Esophagus (tissue), 2 donors: ENCODE measurements around the gene ARHGAP32. TPM values are rescaled to one million over a fixed set of nuclear protein-coding genes. Genes with fewer than 3 reads are reported as not detected.

Experiments
- H3K27ac ChIP-seq, 2 donors: one replicate each; pipeline ENCODE4 v1.5.1; 2013; ENCODE audit warnings: low read depth in 2 of 2, mild to moderate bottlenecking in 2 of 2, inconsistent platforms in 1 of 2, low read length in 1 of 2, moderate library complexity in 1 of 2
- H3K27me3 ChIP-seq, 2 donors: one replicate each; pipeline ENCODE4 v1.6.1; 2013; ENCODE audit warnings: low read length in 2 of 2, control low read depth in 1 of 2, mild to moderate bottlenecking in 1 of 2; ENCODE audit not compliant: insufficient read depth in 2 of 2, control insufficient read depth in 1 of 2
- H3K36me3 ChIP-seq, 2 donors: one replicate each; pipeline ENCODE4 v1.6.1; 2013; ENCODE audit warnings: low read length in 1 of 2; ENCODE audit not compliant: control insufficient read depth in 2 of 2, insufficient read depth in 2 of 2
- H3K4me1 ChIP-seq, 2 donors: one replicate each; pipeline ENCODE4 v1.6.1; 2013; ENCODE audit warnings: low read length in 1 of 2; ENCODE audit not compliant: control insufficient read depth in 2 of 2, insufficient read depth in 2 of 2
- H3K4me3 ChIP-seq, 2 donors: one replicate each; pipeline ENCODE4 v1.5.1; 2013; ENCODE audit warnings: low read length in 2 of 2, mild to moderate bottlenecking in 2 of 2, low read depth in 1 of 2, moderate library complexity in 1 of 2
- H3K9me3 ChIP-seq, 2 donors: one replicate each; pipeline ENCODE4 v1.6.1; 2013; ENCODE audit warnings: mild to moderate bottlenecking in 2 of 2, low read depth in 1 of 2, low read length in 1 of 2, moderate library complexity in 1 of 2; ENCODE audit not compliant: control insufficient read depth in 2 of 2, insufficient read depth in 1 of 2
- WGBS, 2 donors: extraction: QIAGEN DNeasy Blood & Tissue Kit; methylation state at CpG; one replicate each; pipeline ENCODE4 v1.1.7; 2013; 5-methylcytosine and 5-hydroxymethylcytosine counted together
- polyA plus RNA-seq, 2 donors: library from polyadenylated mRNA; stranded (reverse); fragments of 200-250 nt; gene quantifications; one replicate each; pipeline ENCODE4 v1.2.3, GENCODE V29; 2013
- donor health status: healthy with polysubstance abuse.
- donor health status: Bipolar disorder and iron deficiency.

ARHGAP32 gene
- polyA plus RNA-seq, 2 donors = 17.8 to 18.9 TPM

- peaks cover 2 to 9% of the 10 kb centered on the region in 2 donors for H3K36me3 ChIP-seq
- no peak overlapping the region for H3K4me3 ChIP-seq
- no peaks in the 10 kb centered on the region for H3K27me3 ChIP-seq
- H3K27ac ChIP-seq = no peak overlapping the region
- H3K9me3 ChIP-seq = no peaks in the 10 kb centered on the region
- 68 to 74% methylated on average over 5 of the region's 5 CpGs for WGBS, 2 donors
- no peaks in the 10 kb centered on the region for H3K4me1 ChIP-seq
Measured at GRCh38 chr11:128985880-128986279, 206.2 kb downstream of the ARHGAP32 start.

- H3K4me3 ChIP-seq = no peak overlapping the region
- H3K9me3 ChIP-seq = no peaks in the 10 kb centered on the region
- H3K27ac ChIP-seq = no peak overlapping the region
- WGBS, 2 donors = 87 to 94% methylated on average over 8 of the region's 8 CpGs
- no peaks in the 10 kb centered on the region for H3K27me3 ChIP-seq
- no peaks in the 10 kb centered on the region for H3K4me1 ChIP-seq
- peaks cover 2 to 12% of the 10 kb centered on the region in 2 donors for H3K36me3 ChIP-seq
Measured at GRCh38 chr11:128983023-128983422, 209.1 kb downstream of the ARHGAP32 start.

GRCh38 chr11:128981254-128981653 lies 210.9 kb downstream of the ARHGAP32 start:
- Histone ChIP-seq H3K4me3 (no peak overlapping the region), H3K36me3 (peaks cover 2 to 13% of the 10 kb centered on the region in 2 donors), H3K9me3 (no peaks in the 10 kb centered on the region), H3K27me3 (no peaks in the 10 kb centered on the region), H3K27ac (no peak overlapping the region), H3K4me1 (no peaks in the 10 kb centered on the region)
- WGBS, 2 donors = 64 to 65% methylated on average over 7 of the region's 7 CpGs

GRCh38 chr11:128970598-128971190 lies 221.4 kb downstream of the ARHGAP32 start:
- Histone ChIP-seq H3K4me3 (no peak overlapping the region), H3K4me1 (no peaks in the 10 kb centered on the region), H3K9me3 (no peaks in the 10 kb centered on the region), H3K27ac (no peak overlapping the region), H3K36me3 (peaks cover 6 to 34% of the 10 kb centered on the region in 2 donors), H3K27me3 (no peaks in the 10 kb centered on the region)
- 92 to 94% methylated on average over 13 of the region's 13 CpGs for WGBS, 2 donors

GRCh38 chr11:128968916-128969315 lies 223.2 kb downstream of the ARHGAP32 start:
- H3K36me3 ChIP-seq = peaks cover 6 to 27% of the 10 kb centered on the region in 2 donors
- 93 to 95% methylated on average over 9 of the region's 9 CpGs for WGBS, 2 donors

GRCh38 chr11:128967578-128967977 lies 224.5 kb downstream of the ARHGAP32 start:
- 77 to 82% methylated on average over 6 of the region's 6 CpGs for WGBS, 2 donors
- Histone ChIP-seq H3K9me3 (no peaks in the 10 kb centered on the region), H3K4me3 (no peak overlapping the region), H3K27ac (no peak overlapping the region), H3K4me1 (no peaks in the 10 kb centered on the region), H3K36me3 (peaks cover 0 to 24% of the 10 kb centered on the region in 2 donors), H3K27me3 (no peaks in the 10 kb centered on the region)

More at GRCh38 chr11:128968916-128969315, 223.2 kb downstream of the ARHGAP32 start:
- Histone ChIP-seq H3K4me1 (no peaks in the 10 kb centered on the region), H3K27me3 (no peaks in the 10 kb centered on the region), H3K27ac (no peak overlapping the region), H3K9me3 (no peaks in the 10 kb centered on the region), H3K4me3 (no peak overlapping the region)

GRCh38 chr11:128965485-128965884 lies 226.6 kb downstream of the ARHGAP32 start:
- WGBS, 2 donors = 40 to 57% methylated on average over 4 of the region's 4 CpGs
- Histone ChIP-seq H3K9me3 (no peaks in the 10 kb centered on the region), H3K27ac (no peak overlapping the region), H3K27me3 (no peaks in the 10 kb centered on the region), H3K36me3 (peaks cover 0 to 18% of the 10 kb centered on the region in 2 donors), H3K4me1 (no peaks in the 10 kb centered on the region), H3K4me3 (no peak overlapping the region)

GRCh38 chr11:128964463-128964930 lies 227.6 kb downstream of the ARHGAP32 start:
- no peaks in the 10 kb centered on the region for H3K27me3 ChIP-seq
- no peak overlapping the region for H3K4me3 ChIP-seq
- peaks cover 0 to 15% of the 10 kb centered on the region in 2 donors for H3K36me3 ChIP-seq
- H3K9me3 ChIP-seq = no peaks in the 10 kb centered on the region
- H3K4me1 ChIP-seq = no peaks in the 10 kb centered on the region
- 81 to 86% methylated on average over 7 of the region's 7 CpGs for WGBS, 2 donors
- no peak overlapping the region for H3K27ac ChIP-seq

GRCh38 chr11:128963744-128964325 lies 228.3 kb downstream of the ARHGAP32 start:
- Histone ChIP-seq H3K36me3 (peaks cover 0 to 9% of the 10 kb centered on the region in 2 donors), H3K4me3 (no peak overlapping the region), H3K27ac (no peak overlapping the region), H3K4me1 (no peaks in the 10 kb centered on the region), H3K9me3 (no peaks in the 10 kb centered on the region), H3K27me3 (no peaks in the 10 kb centered on the region)
- WGBS, 2 donors = 83 to 90% methylated on average over 3 of the region's 3 CpGs

GRCh38 chr11:128962896-128963295 lies 229.2 kb downstream of the ARHGAP32 start:
- Histone ChIP-seq H3K27ac (no peak overlapping the region), H3K9me3 (no peaks in the 10 kb centered on the region), H3K36me3 (peaks cover 0 to 7% of the 10 kb centered on the region in 2 donors), H3K4me3 (no peak overlapping the region), H3K27me3 (no peaks in the 10 kb centered on the region), H3K4me1 (no peaks in the 10 kb centered on the region)
- WGBS, 2 donors = 84% methylated on average over 5 of the region's 5 CpGs
